Common myeloid progenitor, CD34-positive (primary cell): ENCODE measurements around the gene PNMA8B.

Experiments
- CTCF ChIA-PET: fragments of 350-600 bp; sonication (Branson Sonifier 250); formaldehyde crosslinking; loops from one replicate; lab custom pipeline; 2021; ENCODE audit warnings: antibody characterized with exemption; lab: Charles Lee
- POLR2A ChIA-PET: fragments of 350-600 bp; sonication (Branson Sonifier 250); formaldehyde crosslinking; loops from one replicate; lab custom pipeline; 2021; ENCODE audit warnings: antibody characterized with exemption; lab: Charles Lee
- DNase-seq, 3 donors: peaks; one replicate each; pipeline versions ENCODE4 v3.0.0 to v3.0.0-alpha.2; 2013
- H3K27ac ChIP-seq, 2 experiments: 1 replicate in 1 of 2; 2 replicates in 1 of 2; pipeline ENCODE4 v1.7.0; 2013; ENCODE audit warnings: inconsistent platforms in 2 of 2, low read length in 2 of 2, mild to moderate bottlenecking in 2 of 2, low read depth in 1 of 2, moderate library complexity in 1 of 2; ENCODE audit not compliant: severe bottlenecking in 2 of 2, insufficient read depth in 1 of 2, poor library complexity in 1 of 2
- H3K27me3 ChIP-seq, 5 experiments: replicated peaks in 2 of 5; 1 replicate in 3 of 5; 2 replicates in 2 of 5; pipeline versions ENCODE4 v1.6.1 to v1.7.0; 2013; ENCODE audit warnings: low read length in 4 of 5, mild to moderate bottlenecking in 2 of 5, moderate library complexity in 2 of 5, inconsistent platforms in 1 of 5; ENCODE audit not compliant: insufficient read depth in 5 of 5, control insufficient read depth in 4 of 5
- H3K36me3 ChIP-seq, 4 experiments: 1 replicate in 2 of 4; 2 replicates in 2 of 4; pipeline versions ENCODE4 v1.6.1 to v1.7.0; 2013; ENCODE audit warnings: low read length in 3 of 4, control low read depth in 1 of 4, mild to moderate bottlenecking in 1 of 4; ENCODE audit not compliant: control insufficient read depth in 4 of 4, insufficient read depth in 4 of 4
- H3K4me1 ChIP-seq, 4 experiments: 1 replicate in 3 of 4; 2 replicates in 1 of 4; pipeline versions ENCODE4 v1.6.1 to v1.7.1; 2013; ENCODE audit warnings: low read length in 3 of 4, mild to moderate bottlenecking in 3 of 4, control low read depth in 1 of 4, inconsistent platforms in 1 of 4, moderate library complexity in 1 of 4; ENCODE audit not compliant: control insufficient read depth in 4 of 4, insufficient read depth in 4 of 4; ENCODE audit errors: control extremely low read depth in 1 of 4
- H3K4me3 ChIP-seq, 7 experiments: 1 replicate in 4 of 7; 2 replicates in 3 of 7; pipeline versions ENCODE4 v1.5.1 to v1.7.0; 2013; ENCODE audit warnings: mild to moderate bottlenecking in 7 of 7, low read length in 6 of 7, moderate library complexity in 6 of 7, inconsistent platforms in 2 of 7, low read depth in 2 of 7, control low read depth in 1 of 7; ENCODE audit not compliant: insufficient read depth in 4 of 7, control insufficient read depth in 1 of 7; ENCODE audit errors: extremely low read depth in 1 of 7
- H3K9me3 ChIP-seq, 5 experiments: 1 replicate in 4 of 5; 2 replicates in 1 of 5; pipeline versions ENCODE4 v1.6.1 to v1.7.1; 2013; ENCODE audit warnings: low read length in 4 of 5, mild to moderate bottlenecking in 2 of 5, inconsistent platforms in 1 of 5, low read depth in 1 of 5, moderate library complexity in 1 of 5; ENCODE audit not compliant: control insufficient read depth in 4 of 5, insufficient read depth in 2 of 5; ENCODE audit errors: control extremely low read depth in 1 of 5
- WGBS: methylation state at CpG from one replicate; pipeline ENCODE4 v1.1.5; 2013; ENCODE audit not compliant: insufficient coverage; 5-methylcytosine and 5-hydroxymethylcytosine counted together

The PNMA8B gene

GRCh38 chr19:46493236-46494145, 2.2 kb downstream of the PNMA8B start:
- POLR2A ChIA-PET, result no interaction called here

GRCh38 chr19:46492841-46493235, 2.8 kb downstream of the PNMA8B start:
- Histone ChIP-seq H3K9me3 (no peaks in the 10 kb centered on the region), H3K36me3 (no peaks in the 10 kb centered on the region), H3K4me1 (peaks cover 0 to 43% (median 34%) of the 10 kb centered on the region in 4 experiments), H3K27ac (no peak overlapping the region), H3K4me3 (peak overlapping the region in 2 of 7 experiments; percentile 32 to 62), H3K27me3 (peaks cover 10 to 88% (median 59%) of the 10 kb centered on the region in 5 experiments)
- WGBS, result 7% methylated on average over 15 of the region's 17 CpGs
- ChIA-PET CTCF (interaction anchor here (0.9 kb wide), 1 partner anchor 10 kb away, joined by 3 read pairs; no protein-coding TSS in a partner anchor), POLR2A (no interaction called here)
- peak in 2 of 3 donors; percentile 42 to 43 for DNase-seq

More at GRCh38 chr19:46493236-46494145, 2.2 kb downstream of the PNMA8B start:
- Histone ChIP-seq H3K4me1 (peaks cover 0 to 43% (median 33%) of the 10 kb centered on the region in 4 experiments), H3K9me3 (no peaks in the 10 kb centered on the region), H3K27me3 (peaks cover 10 to 81% (median 56%) of the 10 kb centered on the region in 5 experiments), H3K27ac (no peak overlapping the region), H3K36me3 (no peaks in the 10 kb centered on the region), H3K4me3 (peak overlapping the region in 4 of 7 experiments; percentile 26 to 62 (median 56))
- peak in 2 of 3 donors; percentile 44 to 48 for DNase-seq
- 1% methylated on average over 79 of the region's 92 CpGs for WGBS
- CTCF ChIA-PET, result no interaction called here

GRCh38 chr19:46491975-46492682, 3.5 kb downstream of the PNMA8B start:
- 29% methylated on average over 16 of the region's 18 CpGs for WGBS
- peaks cover 10 to 94% (median 65%) of the 10 kb centered on the region in 5 experiments for H3K27me3 ChIP-seq
- POLR2A ChIA-PET, result no interaction called here
- peaks cover 0 to 50% (median 34%) of the 10 kb centered on the region in 4 experiments for H3K4me1 ChIP-seq
- no peak overlapping the region for H3K27ac ChIP-seq
- no peak overlapping the region for H3K4me3 ChIP-seq
- no peaks in the 10 kb centered on the region for H3K9me3 ChIP-seq
- CTCF ChIA-PET, result interaction anchor here (0.9 to 2.8 kb wide), 7 partner anchors 9 to 96 kb away, joined by 3 to 14 read pairs (median 4); no protein-coding TSS in a partner anchor
- no peak for DNase-seq
- no peaks in the 10 kb centered on the region for H3K36me3 ChIP-seq

GRCh38 chr19:46490774-46491173, 4.9 kb downstream of the PNMA8B start:
- H3K4me3 ChIP-seq, result no peak overlapping the region
- peaks cover 0 to 50% (median 34%) of the 10 kb centered on the region in 4 experiments for H3K4me1 ChIP-seq
- ChIA-PET CTCF (interaction anchor here (0.9 to 2.8 kb wide), 12 partner anchors 12 to 94 kb away, joined by 3 to 14 read pairs (median 3); no protein-coding TSS in a partner anchor), POLR2A (no interaction called here)
- H3K36me3 ChIP-seq, result no peaks in the 10 kb centered on the region
- 75% methylated on average over 6 of the region's 9 CpGs for WGBS
- H3K27ac ChIP-seq, result no peak overlapping the region
- no peaks in the 10 kb centered on the region for H3K9me3 ChIP-seq
- H3K27me3 ChIP-seq, result peaks cover 5 to 90% (median 63%) of the 10 kb centered on the region in 5 experiments
- DNase-seq, result no peak

GRCh38 chr19:46489445-46490272, 6.0 kb downstream of the PNMA8B start:
- peak overlapping the region in 6 of 7 experiments; percentile 15 to 65 (median 54) for H3K4me3 ChIP-seq
- H3K36me3 ChIP-seq, result no peaks in the 10 kb centered on the region
- no peaks in the 10 kb centered on the region for H3K9me3 ChIP-seq
- H3K27me3 ChIP-seq, result peaks cover 5 to 84% (median 56%) of the 10 kb centered on the region in 5 experiments
- ChIA-PET POLR2A (interaction anchor here (0.6 kb wide), 1 partner anchor 26 kb away, joined by 4 read pairs; no protein-coding TSS in a partner anchor), CTCF (interaction anchor here (0.8 to 2.9 kb wide), 15 partner anchors 16 to 224 kb away, joined by 3 to 31 read pairs (median 4); no protein-coding TSS in a partner anchor)
- H3K4me1 ChIP-seq, result peaks cover 0 to 42% (median 30%) of the 10 kb centered on the region in 4 experiments
- peak in 2 of 3 donors; percentile 67 to 75 for DNase-seq
- WGBS, result 3% methylated on average over 44 of the region's 52 CpGs
- H3K27ac ChIP-seq, result no peak overlapping the region

- Histone ChIP-seq H3K27ac (no peak overlapping the region), H3K4me1 (peaks cover 0 to 31% (median 22%) of the 10 kb centered on the region in 4 experiments), H3K4me3 (no peak overlapping the region), H3K36me3 (no peaks in the 10 kb centered on the region), H3K27me3 (peaks cover 5 to 74% (median 48%) of the 10 kb centered on the region in 5 experiments), H3K9me3 (no peaks in the 10 kb centered on the region)
- CTCF ChIA-PET, result interaction anchor here (0.7 to 2.9 kb wide), 6 partner anchors 23 to 93 kb away, joined by 3 to 31 read pairs (median 6); no protein-coding TSS in a partner anchor
- POLR2A ChIA-PET, result no interaction called here
- WGBS, result 28% methylated on average over 6 of the region's 11 CpGs
- DNase-seq, result no peak
These were observed 7.1 kb downstream of the PNMA8B start for GRCh38 chr19:46488551-46488950.
